HepG2 (cell line): ENCODE results near the gene SNRPD2. TPM values are rescaled to one million over a fixed set of nuclear protein-coding genes. Genes with fewer than 3 reads are reported as not detected.

Experiments used
- AGO2 ChIP-seq: fragments of 200-400 bp; formaldehyde crosslinking; optimal IDR thresholded peaks from 2 replicates; pipeline ENCODE3; 2017; ENCODE audit warnings: mild to moderate bottlenecking, low read depth, low read length, moderate library complexity
- CREM ChIP-seq, 2 experiments: sonication (generic) in 1 of 2; formaldehyde crosslinking in 1 of 2; IDR thresholded peaks; 2 replicates each; pipeline versions ENCODE4 v1.4.0 to v1.6.1; 2016 to 2020; ENCODE audit warnings: antibody characterized with exemption in 1 of 2, mild to moderate bottlenecking in 1 of 2, missing genetic modification reagents in 1 of 2
- FUBP1 ChIP-seq: sonication (generic); formaldehyde crosslinking; IDR thresholded peaks from 2 replicates; pipeline ENCODE4 v1.5.1; 2020; ENCODE audit warnings: missing genetic modification reagents, mild to moderate bottlenecking, borderline replicate concordance
- KAT8 ChIP-seq: IDR thresholded peaks from 2 replicates; pipeline ENCODE4 v1.6.1; 2016; ENCODE audit warnings: missing genetic modification reagents, missing compliant biosample characterization
- MATR3 ChIP-seq: sonication (generic); formaldehyde crosslinking; IDR thresholded peaks from 2 replicates; pipeline ENCODE4 v1.4.0; 2020; ENCODE audit warnings: missing genetic modification reagents
- SNRNP70 ChIP-seq: fragments of 200-400 bp; formaldehyde crosslinking; IDR thresholded peaks from 2 replicates; pipeline ENCODE4 v1.6.1; 2017; ENCODE audit warnings: mild to moderate bottlenecking, low read depth, low read length, moderate library complexity
- ZBTB46 ChIP-seq: sonication (generic); formaldehyde crosslinking; IDR thresholded peaks from 2 replicates; pipeline ENCODE4 v1.4.0; 2020; ENCODE audit warnings: mild to moderate bottlenecking, missing genetic modification reagents, borderline replicate concordance
- ZNF260 ChIP-seq: sonication (generic); formaldehyde crosslinking; IDR thresholded peaks from 2 replicates; pipeline ENCODE4 v1.4.0; 2020; ENCODE audit warnings: missing genetic modification reagents, low read depth, mild to moderate bottlenecking, borderline replicate concordance
- ZNF274 ChIP-seq: sonication (generic); formaldehyde crosslinking; IDR thresholded peaks from 2 replicates; pipeline ENCODE4 v1.5.1; 2020; ENCODE audit warnings: mild to moderate bottlenecking, missing genetic modification reagents
- ZNF354B ChIP-seq: sonication (generic); formaldehyde crosslinking; IDR thresholded peaks from 2 replicates; pipeline ENCODE4 v1.8.0; 2022; ENCODE audit warnings: mild to moderate bottlenecking, missing genetic modification reagents
- polyA plus RNA-seq, 8 experiments: library from polyadenylated mRNA; depleted of rRNA in 3 of 8; stranded (reverse) in 7 of 8; unstranded in 1 of 8; fragments of >200 nt; fragmentation: Illumina TruSeq in 4 of 8; extraction: Trizol in 4 of 8; gene quantifications; 2 replicates each; pipeline versions ENCODE4 v1.2.1 to v1.2.3, GENCODE V29; 2011 to 2016; ENCODE audit warnings: low read depth in 4 of 8, missing spikeins in 1 of 8, mixed read lengths in 1 of 8; ENCODE audit not compliant: insufficient read depth in 1 of 8
- total RNA-seq, 5 experiments: library from RNA; depleted of rRNA; stranded (reverse); fragments of >200 nt; fragmentation: Illumina TruSeq; extraction: Trizol; gene quantifications; 2 replicates each; pipeline ENCODE4 v1.2.3, GENCODE V29; 2016; ENCODE audit warnings: low read depth in 1 of 5
- TF ChIP-seq, protein P1 (sequence below): sonication (generic); formaldehyde crosslinking; IDR thresholded peaks from 2 replicates; pipeline ENCODE4 v1.4.0; 2020; ENCODE audit warnings: missing genetic modification reagents, borderline replicate concordance
- TF ChIP-seq, protein P2 (sequence below), 2 experiments: sonication (generic) in 1 of 2; formaldehyde crosslinking in 1 of 2; IDR thresholded peaks; 2 replicates each; pipeline versions ENCODE4 v1.4.0 to v1.6.1; 2016 to 2020; ENCODE audit warnings: borderline replicate concordance in 1 of 2, low read depth in 1 of 2, mild to moderate bottlenecking in 1 of 2, missing genetic modification reagents in 1 of 2

The SNRPD2 gene
- total and polyA plus RNA-seq, 2 of the 13 experiments (the other 11 are each of a cell fraction or from before 2014, with no cell fraction given): 299 to 485 TPM

GRCh38 chr19:45641274-45642105 is 50.3 kb downstream of the SNRPD2 start (continued):
- TF ChIP-seq SNRNP70: no peak
- no peak for TF ChIP-seq ZNF354B (CRISPR knock-in tag)
- TF ChIP-seq ZNF260: no peak
- TF ChIP-seq AGO2: no peak
- no peak for TF ChIP-seq ZBTB46 (CRISPR knock-in tag)
- no peak for TF ChIP-seq ZNF274 (CRISPR knock-in tag)
- TF ChIP-seq, protein P1, sequence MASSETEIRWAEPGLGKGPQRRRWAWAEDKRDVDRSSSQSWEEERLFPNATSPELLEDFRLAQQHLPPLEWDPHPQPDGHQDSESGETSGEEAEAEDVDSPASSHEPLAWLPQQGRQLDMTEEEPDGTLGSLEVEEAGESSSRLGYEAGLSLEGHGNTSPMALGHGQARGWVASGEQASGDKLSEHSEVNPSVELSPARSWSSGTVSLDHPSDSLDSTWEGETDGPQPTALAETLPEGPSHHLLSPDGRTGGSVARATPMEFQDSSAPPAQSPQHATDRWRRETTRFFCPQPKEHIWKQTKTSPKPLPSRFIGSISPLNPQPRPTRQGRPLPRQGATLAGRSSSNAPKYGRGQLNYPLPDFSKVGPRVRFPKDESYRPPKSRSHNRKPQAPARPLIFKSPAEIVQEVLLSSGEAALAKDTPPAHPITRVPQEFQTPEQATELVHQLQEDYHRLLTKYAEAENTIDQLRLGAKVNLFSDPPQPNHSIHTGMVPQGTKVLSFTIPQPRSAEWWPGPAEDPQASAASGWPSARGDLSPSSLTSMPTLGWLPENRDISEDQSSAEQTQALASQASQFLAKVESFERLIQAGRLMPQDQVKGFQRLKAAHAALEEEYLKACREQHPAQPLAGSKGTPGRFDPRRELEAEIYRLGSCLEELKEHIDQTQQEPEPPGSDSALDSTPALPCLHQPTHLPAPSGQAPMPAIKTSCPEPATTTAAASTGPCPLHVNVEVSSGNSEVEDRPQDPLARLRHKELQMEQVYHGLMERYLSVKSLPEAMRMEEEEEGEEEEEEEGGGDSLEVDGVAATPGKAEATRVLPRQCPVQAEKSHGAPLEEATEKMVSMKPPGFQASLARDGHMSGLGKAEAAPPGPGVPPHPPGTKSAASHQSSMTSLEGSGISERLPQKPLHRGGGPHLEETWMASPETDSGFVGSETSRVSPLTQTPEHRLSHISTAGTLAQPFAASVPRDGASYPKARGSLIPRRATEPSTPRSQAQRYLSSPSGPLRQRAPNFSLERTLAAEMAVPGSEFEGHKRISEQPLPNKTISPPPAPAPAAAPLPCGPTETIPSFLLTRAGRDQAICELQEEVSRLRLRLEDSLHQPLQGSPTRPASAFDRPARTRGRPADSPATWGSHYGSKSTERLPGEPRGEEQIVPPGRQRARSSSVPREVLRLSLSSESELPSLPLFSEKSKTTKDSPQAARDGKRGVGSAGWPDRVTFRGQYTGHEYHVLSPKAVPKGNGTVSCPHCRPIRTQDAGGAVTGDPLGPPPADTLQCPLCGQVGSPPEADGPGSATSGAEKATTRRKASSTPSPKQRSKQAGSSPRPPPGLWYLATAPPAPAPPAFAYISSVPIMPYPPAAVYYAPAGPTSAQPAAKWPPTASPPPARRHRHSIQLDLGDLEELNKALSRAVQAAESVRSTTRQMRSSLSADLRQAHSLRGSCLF: no peak
- TF ChIP-seq, protein P2, sequence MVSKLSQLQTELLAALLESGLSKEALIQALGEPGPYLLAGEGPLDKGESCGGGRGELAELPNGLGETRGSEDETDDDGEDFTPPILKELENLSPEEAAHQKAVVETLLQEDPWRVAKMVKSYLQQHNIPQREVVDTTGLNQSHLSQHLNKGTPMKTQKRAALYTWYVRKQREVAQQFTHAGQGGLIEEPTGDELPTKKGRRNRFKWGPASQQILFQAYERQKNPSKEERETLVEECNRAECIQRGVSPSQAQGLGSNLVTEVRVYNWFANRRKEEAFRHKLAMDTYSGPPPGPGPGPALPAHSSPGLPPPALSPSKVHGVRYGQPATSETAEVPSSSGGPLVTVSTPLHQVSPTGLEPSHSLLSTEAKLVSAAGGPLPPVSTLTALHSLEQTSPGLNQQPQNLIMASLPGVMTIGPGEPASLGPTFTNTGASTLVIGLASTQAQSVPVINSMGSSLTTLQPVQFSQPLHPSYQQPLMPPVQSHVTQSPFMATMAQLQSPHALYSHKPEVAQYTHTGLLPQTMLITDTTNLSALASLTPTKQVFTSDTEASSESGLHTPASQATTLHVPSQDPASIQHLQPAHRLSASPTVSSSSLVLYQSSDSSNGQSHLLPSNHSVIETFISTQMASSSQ (IDR thresholded peaks at IDR 0.05; ENCODE audit: low read depth): no peak
- TF ChIP-seq, protein P2 (CRISPR knock-in tag; IDR thresholded peaks at IDR 0.05; ENCODE audit: borderline replicate concordance): no peak
- no peak; the same call in 1 of the 2 replicates for TF ChIP-seq KAT8 (CRISPR knock-in tag)
- TF ChIP-seq MATR3 (CRISPR knock-in tag): no peak
- no peak for TF ChIP-seq CREM (IDR thresholded peaks at IDR 0.05)
- TF ChIP-seq CREM (CRISPR knock-in tag; IDR thresholded peaks at IDR 0.05): no peak
- no peak for TF ChIP-seq FUBP1 (CRISPR knock-in tag)
